ENCODE results near the gene PLBD1.

Gene PLBD1, protein sequence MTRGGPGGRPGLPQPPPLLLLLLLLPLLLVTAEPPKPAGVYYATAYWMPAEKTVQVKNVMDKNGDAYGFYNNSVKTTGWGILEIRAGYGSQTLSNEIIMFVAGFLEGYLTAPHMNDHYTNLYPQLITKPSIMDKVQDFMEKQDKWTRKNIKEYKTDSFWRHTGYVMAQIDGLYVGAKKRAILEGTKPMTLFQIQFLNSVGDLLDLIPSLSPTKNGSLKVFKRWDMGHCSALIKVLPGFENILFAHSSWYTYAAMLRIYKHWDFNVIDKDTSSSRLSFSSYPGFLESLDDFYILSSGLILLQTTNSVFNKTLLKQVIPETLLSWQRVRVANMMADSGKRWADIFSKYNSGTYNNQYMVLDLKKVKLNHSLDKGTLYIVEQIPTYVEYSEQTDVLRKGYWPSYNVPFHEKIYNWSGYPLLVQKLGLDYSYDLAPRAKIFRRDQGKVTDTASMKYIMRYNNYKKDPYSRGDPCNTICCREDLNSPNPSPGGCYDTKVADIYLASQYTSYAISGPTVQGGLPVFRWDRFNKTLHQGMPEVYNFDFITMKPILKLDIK

DNA sequence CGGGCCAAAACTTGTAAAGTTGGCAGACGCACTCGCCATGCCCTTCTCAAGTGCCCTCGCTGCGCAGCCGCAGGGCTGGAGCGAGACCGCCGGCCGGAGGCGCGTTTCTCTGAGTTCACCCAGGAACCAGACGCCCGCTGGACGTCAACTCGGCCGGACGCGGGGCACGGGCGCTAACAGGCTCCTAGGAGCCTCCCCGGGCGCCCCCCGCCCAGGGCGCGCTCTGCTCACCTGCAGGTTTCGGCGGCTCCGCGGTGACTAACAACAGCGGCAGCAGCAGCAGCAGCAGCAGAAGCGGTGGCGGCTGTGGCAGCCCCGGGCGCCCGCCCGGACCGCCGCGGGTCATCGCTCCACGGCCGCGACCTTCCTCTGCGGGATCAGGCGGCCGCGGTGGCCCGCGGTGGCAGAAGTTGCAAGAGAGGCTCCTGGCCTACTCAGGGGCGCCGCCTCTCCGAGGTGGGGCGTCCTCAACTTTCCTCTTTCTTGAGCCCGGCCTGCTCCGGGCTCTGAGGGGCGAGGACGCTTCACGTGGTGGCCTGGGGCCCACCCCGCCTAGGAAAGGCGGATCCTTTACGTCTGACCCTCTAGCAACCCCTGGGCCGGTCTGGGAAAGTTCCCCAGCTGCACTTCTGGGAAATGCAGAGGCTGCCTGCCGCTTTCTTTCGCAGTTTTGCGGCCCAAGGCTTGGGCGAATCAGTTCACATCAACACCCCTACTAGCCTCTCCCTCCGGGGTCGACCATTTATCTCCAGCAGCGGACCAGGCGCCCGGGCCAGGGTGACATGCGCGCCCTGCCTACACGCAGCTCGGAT, at the start of gene PLBD1:
Gene PLBD1, minus strand, starts transcription at position 533 of the 812 bp plus-strand sequence. Its CDS starts 187 bp downstream, at position 346.
- DNase-seq: no peak

DNA sequence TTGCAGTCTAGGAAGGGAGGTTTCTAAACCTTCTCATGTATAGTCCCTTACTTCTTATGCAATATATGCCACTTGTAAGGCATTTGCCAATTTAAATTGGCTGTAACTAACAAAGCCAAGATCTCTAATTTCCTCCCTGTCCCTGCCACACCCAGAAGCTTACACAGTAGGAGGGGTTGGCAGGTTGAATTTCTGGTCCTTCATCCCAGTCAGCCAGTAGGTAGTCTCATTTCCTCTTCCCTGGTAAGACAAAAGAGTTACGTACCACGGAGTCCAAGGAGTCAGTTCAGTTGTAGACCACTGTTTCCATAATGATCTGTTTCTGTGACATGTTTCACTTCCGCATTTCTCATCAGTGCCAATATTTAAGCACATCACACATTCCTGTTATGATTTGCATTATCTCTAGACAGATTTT, 47.0 kb upstream of the PLBD1 start:
- no peak for DNase-seq

DNA sequence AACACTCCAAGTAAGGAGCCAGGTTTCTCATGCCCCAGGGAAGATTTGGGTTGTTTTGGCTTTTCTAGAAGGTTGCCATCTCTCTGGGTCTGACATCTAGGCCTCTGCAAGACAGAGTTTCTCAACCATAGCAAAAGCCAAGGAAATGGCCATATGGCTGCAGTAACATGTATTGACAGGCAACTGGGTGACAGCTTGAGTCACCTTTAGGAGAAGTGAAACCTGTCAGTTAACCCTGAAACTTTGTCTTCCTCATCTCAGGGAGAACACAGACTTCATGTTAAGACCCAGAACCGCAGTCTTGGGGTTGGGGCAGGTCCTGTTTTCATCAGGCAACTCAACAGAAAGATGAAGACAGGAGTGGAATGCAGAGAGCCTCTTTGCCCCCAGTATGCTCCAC, 46.0 kb upstream of the PLBD1 start:
- no peak for DNase-seq

DNA sequence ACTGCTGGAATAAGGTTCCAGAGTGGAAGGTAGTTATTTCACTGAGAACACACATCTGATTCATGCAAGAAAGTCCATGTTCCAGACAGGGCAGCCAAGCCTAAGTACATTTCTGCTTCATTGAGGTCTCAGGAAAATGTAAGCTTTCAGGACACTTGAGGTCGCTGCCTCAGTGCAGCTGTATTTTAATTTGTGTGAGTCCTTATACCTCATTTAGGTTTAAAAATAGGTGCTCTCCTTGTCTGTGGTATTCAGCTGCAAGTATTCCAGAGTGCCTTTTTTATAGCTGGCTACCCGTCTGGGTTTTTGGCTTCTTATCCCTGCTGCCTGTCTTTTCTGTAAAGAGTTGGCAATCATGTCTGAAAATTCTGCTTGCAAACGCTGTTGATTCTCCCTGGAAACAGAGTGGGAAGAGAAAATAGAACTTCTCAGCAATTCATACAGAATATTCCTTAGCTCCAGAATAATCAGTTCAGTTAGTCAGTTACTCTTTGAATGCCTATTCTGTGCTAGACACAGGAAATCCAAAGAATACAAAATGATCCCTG, 45.3 kb upstream of the PLBD1 start:
- DNase-seq: no peak

DNA sequence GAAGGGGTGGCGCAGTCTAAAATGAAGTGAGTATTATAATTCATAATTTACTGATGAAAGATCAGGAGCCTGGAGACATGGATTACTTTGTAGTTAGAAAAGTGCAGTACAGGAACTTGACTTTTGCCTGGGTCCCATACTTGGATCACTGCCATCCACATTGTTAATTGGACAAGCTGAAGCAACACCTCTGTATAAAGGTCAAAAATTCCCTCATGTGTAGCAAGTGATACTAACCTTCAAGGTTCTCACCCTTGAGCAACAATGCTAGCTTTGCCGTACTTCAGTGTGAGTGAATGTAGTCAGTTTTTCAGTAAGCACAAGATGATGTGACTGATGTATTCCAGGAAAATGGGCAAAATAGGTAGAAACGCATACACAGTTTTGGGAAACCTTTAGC, 44.6 kb upstream of the PLBD1 start:
- DNase-seq: no peak

DNA sequence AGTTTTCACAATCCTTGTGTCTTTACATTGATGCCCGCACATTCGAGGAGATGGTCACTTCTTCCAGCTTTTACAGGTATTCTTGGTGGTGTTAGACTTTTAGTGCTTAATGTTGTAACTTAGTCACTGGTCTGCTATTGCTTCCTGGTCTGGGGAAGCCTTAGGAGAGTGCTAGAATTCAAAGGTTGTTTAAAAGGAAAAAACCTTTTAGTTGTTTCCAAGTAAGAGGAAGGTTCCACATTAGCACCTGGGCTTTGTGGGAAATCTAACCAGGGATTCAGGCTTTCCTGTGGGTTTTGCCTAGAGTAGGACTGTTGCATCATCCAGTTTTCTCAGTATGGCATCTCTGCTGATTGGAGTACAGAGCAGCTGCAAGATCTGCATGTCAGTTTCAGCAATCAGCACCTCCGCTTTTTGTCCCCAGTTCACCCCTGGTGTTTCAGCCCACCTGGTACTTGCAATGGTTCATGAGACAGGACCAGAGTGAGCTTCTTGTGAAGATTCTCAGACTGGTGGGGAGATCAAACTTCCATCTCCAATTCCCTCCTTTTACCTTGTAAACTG, 44.0 kb upstream of the PLBD1 start:
- no peak for DNase-seq

DNA sequence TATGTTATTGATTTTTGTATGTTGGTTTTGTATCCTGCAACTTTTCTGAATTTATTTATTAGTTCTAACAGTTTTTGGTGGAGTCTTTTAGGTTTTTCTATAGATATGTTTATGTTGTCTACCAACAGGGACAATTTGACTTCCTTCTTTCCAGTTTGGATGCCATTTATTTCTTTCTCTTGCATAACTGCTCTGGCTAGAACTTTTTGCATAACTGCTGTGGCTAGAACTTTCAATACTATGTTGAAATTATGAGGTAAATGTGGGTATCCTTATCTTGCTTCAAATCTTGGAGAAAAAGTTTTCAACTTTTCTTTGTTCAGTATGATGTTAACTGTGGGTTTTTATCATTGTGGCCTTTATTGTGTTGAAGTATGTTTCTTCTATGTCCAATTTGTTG, 39.9 kb upstream of the PLBD1 start:
- no peak for DNase-seq

DNA sequence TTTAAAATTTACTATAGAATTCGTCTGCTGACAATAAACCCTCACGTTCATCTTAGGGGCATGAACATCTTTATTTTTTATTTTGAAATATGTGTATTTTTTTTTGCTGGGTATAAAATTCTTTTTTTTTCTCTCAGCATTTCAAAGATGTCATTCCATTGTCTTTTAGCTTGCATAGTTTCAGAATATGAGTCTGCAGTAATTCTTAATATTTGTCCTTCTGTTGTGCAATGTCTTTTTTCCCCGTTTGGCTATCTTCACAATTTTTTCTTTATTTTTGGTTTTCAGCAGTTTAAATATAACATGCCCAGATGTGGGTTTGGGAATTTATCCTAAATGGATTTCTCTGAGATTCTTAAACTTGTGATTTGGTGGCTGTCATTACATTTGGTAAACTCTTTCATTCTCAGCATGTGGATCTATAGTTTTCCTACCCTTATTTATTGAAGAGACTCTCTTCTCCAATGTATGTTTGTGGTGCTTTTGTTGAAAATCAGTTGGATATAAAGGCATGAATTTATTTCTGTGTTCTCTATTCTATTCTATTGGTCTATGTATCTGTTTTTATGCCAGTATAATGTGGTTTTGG, 37.8 kb upstream of the PLBD1 start:
- DNase-seq: no peak

DNA sequence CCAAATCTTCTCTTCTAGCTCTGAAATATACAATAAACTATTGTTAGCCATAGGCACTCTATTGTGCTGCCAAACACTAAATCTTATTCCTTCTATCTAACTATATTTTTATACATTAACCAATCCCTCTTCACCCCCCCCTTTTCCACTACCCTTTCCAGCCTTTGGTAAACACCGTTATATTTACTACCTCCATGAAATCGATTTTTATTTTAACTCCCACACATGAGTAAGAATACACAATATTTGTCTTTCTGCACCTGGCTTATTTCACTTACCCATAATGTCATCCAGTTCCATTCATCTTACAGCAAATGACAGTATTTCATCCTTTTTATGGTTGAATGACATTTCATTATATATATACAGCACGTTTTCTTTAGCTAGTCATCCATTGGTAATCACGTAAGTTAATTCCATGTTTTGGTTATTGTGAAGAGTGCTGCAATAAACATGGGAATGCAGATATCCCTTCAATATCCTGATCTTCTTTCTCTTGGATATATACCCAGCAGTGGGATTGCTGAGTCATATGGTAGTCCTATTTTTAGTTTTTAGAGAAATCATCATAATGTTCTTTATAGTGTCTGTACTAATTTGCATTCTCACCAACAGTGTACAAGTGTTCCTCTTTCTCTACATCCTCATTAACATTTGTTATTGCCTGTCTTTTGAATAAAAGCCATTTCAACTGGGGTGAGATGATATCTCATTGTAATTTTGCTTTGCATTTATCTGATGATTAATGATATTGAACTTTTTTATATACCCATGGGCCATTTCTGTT, 34.2 kb upstream of the PLBD1 start:
- no peak for DNase-seq

DNA sequence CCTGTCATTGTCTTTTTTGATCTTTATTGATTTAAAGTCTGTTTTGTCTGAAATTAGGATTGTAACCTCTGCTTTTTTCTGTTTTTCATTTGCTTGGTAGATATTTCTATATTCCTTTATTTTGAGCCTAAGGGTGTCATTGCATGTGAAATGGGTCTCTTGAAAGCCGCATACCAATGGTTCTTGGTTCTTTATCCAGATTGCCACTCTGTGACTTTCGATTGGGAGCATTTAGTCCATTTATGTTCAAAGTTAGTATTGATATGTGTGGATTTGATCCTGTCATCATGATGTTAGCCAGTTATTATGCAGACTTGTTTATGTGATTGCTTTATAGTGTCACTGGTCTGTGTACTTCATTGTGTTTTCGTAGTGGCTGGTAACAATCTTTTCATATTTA, 29.8 kb upstream of the PLBD1 start:
- DNase-seq: no peak

DNA sequence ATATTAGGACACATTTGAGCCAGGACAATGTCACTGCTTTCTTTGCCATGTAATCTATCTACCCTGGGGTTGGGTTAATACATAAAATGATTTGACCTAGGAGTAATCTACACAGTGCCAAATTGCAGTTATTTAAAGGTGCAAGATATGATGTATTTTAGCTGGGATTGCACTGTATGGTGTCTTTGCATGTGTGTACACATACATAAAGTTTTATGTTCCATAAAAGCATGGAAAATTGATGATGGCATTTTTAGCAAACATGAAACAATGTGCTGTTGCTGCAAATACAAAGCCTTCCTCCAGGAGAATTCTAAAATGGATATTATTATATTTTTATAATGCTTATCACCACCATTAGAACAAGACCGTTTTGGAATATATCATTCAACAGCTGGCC, 24.0 kb upstream of the PLBD1 start:
- peak; percentile 79 for DNase-seq

DNA sequence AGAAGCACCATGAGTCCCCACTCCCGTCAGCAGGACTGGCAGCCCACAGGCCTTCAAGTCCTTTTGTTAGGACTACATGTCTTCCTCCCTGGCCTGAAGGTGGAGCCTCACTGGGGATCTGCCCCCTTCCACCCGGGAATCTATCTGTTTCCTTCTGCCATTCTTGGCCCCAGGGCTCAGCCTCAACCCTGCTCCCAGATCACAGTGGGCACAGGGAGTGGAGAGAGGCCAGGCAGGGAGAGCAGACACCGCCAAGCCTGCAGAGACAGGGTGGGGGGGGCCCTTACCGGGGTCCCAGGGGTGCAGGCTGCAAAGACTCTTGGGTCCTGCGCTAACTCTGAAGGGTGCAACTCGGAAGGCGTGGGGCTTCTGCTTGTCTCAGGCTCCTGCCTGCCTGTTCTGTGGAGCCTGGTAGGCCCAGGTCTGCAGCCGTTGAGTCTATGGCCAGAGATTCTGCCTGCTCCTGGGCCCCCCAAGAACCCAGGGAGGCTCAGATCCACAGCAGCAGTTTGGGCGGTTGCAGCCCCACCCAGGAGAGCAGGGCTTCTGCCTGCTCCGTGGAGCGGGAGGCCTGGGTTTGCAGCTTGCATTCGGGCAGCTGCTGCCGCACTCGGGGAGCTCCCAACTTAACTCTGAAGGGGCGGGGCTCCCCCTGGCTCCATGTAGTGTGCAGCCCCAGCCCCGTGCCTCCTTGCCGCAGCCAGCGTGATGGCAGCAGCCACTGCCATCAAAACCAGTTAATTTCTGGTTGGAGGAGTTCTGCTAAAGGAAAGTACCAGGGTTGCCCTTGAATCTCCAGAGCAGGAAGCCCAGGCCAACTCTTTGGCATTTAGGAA, 21.7 kb upstream of the PLBD1 start:
- no peak for DNase-seq

DNA sequence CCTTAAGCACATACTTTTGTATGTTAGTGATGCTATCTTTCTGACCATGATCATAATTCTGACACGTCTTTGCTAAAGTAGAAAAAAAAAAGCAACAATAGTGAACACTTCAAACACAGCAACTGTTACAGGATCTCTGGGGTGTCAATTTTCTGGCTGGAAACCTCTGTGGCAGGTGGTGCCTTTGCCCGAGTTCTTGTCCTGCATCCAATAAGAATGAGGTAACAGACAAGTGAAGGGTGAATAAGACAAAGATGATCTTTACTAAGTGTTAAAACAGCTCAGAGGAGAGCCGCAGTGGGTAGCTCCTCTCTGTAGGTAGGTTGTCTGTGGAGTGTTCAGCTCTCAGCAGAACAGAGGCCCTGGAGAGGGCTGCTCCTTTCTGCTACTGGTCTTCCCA, 20.9 kb upstream of the PLBD1 start:
- DNase-seq: no peak

DNA sequence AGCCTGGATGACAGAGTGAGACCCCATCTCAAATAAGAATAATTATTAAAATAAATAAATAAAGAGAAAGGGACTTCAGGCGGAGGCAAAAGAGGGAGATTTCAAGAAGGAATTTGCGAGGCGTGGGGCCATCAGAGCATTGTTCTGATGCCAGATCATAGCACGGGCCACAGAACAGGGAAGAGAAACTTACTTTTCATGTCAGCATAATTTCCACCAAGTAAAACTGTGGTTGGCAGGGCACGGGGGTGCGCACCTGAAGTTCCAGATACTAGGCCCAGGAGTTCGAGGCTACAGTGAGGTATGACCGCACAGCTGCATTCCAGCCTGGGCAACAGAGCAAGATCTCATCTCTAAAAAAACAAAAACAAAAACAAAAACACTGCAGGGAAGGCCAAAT, 11.0 kb upstream of the PLBD1 start:
- DNase-seq: no peak

DNA sequence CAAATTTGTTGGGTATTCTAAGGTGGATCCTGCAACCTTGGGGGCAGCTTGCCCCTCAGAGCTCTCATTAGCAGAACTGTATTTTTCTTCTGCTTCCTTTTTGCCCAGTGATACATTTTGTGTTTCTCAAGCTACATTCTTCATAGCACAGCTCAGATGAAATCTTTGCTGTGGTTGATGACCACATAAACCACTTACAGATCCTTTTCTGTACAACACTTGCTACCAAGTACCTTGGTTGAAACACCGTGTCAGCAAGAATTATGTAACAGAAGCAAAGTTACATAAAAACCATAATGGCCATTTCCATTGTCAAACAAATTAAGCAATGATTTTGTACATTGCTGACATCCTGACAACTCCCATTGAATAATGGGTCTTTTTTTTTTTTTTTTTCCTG, 9.7 kb upstream of the PLBD1 start:
- DNase-seq: no peak

DNA sequence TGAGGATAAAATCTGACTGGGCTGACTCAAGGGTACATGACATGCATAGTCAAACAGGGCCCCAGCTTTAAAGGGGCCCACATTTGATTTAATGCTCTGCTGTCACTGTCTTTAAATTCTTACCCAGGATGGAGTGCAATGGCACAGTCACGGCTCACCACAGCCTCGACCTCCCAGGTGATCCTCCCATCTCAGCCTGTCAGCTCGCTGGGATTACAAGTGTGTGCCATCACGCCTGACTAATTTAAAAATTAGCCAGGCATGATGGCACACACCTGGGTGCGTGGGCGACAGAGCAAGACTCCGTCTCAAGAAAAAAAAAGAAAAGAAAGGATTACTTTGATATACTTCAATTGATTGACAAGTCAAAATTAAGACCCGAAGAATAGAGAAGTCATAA, 9.2 kb upstream of the PLBD1 start:
- DNase-seq: no peak

DNA sequence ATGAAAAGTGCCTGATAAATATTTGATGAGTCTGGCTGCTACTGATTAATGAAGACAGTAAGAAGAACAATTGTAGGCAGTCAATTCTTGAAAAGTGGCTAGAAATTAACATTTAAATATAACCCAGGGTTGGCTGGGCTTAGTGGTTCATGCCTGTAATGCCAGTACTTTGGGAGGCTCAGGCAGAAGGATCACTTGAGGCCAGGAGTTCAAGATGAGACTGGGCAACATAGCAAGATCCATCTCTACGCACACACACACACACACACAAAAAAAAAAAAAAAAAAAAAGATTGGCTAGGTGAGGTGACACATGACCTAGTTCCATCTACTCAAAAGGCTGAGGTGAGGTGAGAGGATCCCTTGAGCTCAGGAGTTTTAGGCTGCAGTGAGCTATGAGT, 7.9 kb upstream of the PLBD1 start:
- no peak for DNase-seq

DNA sequence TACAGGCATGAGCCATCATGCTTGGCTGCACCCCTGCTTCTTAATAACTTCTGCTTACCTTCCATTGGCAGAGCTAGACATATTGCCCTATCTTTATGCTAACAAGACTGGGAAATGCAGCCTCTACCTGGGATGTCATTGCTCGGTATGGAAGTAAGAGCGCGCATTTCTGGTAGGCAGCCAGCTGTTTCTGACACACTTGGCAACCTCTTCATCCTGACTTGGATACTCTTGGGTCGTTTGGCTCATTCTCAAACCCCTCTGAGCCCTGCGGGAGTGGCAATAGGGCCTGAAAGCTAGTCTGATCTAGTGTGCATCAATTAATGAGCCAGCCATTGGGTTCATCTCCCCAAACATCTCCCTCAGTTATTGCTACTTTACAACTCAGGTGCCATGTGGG, 5.4 kb upstream of the PLBD1 start:
- no peak for DNase-seq

DNA sequence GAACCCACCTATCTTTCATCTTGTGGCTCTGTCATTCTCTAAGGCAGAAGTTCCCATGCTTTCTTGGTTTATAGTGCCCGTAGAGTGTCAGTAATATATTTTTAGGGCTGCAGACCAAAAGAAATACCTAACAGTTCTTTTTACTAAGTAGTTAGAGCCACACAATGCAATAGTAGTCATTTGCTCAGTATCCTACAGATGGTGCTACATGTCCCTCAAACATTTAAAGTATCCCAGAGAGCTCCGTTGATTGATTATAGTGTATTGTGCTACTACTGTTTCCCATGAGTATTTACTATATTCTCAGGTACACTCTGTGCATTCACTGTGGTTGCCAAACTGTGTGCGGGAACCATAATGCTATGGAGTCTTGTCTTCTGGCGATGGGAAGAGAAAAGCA, 4.7 kb upstream of the PLBD1 start:
- DNase-seq: no peak

DNA sequence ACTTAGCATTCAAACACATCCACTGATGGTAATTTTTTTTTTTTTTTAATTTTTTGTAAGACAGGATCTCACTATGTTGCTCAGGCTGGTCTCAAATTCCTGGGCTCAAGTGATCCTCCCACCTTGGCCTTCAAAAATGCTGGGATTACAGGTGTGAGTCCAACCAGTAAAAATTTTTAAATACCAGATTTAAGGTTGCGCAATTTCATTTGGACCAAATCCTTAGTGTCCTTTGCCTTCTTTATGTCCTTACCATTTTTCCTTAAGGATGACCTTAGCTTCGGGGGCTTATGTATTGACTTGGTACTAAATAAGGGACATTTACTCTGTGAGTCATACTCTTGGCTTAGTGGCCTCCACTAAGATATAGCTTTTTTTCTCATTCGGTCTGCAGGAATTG, 4.1 kb upstream of the PLBD1 start:
- DNase-seq: no peak

DNA sequence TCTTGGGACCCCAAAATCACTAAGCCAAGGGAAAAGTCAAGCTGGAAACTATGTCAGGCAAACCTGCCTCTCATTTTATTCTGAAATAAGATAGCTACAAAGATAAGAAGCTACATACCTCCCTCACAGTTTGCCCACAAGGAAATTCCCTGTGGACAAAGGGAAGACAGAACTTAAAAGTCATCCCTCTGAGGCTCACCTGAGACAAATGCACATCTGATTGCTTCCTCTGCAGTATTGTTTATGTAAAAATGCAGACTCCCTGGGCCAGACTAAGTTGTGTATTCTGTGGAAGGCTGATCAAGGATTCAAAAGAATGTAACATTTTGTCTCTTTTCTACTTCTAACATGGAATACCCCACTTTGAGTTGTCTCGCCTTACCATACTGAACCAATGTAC, 2.5 kb upstream of the PLBD1 start:
- DNase-seq: no peak
